ENCODE results near the gene CALR3.
"Not testable (repeated sequence)": the region's sequence is repeated elsewhere in the genome, so short reads cannot be mapped to it uniquely, and the experiment has no call there.

CALR3 gene

DNA sequence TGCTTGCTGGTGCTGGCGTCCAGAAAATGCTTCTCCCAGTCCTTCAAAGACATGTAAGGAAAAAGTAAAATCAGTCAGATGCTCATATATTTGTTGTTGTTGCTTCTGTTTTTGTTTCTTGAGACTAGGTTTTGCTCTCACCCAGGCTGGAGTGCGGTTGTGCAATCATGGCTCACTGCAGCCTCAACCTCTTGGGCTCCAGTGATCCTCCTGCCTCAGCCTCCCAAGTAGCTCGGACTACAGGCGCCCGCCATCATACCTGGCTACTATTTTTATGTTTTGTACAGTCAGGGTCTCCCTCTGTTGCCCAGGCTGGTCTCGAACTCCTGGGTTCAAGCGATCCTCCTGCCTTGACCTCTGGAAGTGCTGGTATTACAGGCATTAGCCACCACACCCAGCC, 13.2 kb downstream of the CALR3 start:
- FAIRE-seq: no peak

- FAIRE-seq: no peak
Observed at GRCh38 chr19:16477311-16477710, 18.7 kb downstream of the CALR3 start.

DNA sequence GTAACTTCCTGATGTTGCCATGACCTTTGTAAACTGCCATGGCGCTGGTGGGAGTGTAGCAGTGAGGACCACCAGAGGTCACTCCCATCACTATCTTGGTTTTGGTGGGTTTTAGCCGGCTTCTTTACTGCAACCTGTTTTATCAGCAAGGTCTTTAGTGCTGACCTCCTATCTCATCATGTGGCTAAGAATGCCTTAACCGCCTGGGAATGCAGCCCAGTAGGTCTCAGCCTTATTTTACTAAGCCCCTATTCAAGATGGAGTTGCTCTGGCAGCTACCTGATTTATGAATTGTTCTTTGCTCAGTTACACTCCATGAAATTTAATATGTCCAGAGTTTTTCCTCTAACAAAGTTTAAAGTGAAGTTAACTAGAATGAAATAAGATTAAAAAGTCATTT, 19.6 kb downstream of the CALR3 start:
- no peak for FAIRE-seq

GRCh38 chr19:16473875-16474392, 22.0 kb downstream of the CALR3 start:
- no peak for FAIRE-seq

DNA sequence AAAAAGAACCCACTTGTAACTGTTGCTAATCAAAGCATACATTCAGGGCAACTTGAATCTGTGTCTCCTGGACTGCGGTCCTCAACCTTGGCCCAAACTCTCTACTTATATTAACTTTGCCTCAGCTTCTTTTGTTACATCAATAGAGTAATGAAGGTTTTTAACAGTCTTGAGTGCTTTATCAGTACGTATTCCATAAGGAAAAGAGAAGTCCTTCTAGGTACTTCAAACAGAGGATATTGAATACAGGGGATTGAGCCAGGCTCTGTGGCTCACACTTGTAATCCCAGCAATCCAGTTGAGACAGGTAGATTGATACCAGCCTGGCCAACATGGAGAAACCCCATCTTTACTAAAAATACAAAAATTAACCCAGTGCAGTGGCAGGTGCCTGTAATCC, 23.0 kb downstream of the CALR3 start:
- FAIRE-seq: no peak

DNA sequence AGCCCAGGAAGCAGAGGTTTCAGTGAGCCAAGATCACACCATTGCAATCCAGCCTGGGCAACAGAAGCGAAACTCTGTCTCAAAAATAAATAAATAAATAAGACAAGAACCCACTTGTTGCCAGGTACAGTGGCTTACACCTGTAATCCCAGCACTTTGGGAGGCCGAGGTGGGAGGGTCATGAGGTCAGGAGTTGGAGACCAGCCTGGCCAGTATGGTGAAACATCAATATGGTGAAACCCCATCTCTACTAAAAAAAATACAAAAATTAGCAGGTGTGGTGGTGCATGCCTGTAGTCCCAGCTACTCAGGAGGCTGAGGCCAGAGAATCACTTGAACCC, 23.4 kb downstream of the CALR3 start:
- not testable (repeated sequence) for FAIRE-seq

GRCh38 chr19:16470911-16471811, 24.8 kb downstream of the CALR3 start:
- no peak for FAIRE-seq

GRCh38 chr19:16470541-16470910, 25.4 kb downstream of the CALR3 start:
- FAIRE-seq: no peak

DNA sequence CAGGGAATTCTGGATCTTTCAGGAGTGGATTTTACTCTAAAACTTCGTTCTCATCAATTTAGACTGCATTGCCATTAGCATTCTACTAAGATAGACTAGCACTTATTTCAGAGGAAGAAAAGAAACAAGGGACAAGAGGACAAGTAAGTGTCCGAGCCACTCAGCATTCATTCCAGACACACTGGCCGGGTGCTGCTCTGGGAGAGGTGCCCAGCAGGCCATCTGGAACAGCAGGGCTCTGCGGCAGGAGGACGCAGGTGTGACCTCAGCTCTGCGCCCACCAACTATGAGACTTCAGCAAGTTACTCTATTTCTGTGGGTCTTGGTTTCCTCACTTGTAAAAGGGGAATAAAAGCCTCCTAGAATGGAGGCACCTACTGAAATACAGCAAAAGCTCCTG, 28.4 kb downstream of the CALR3 start:
- no peak for FAIRE-seq

GRCh38 chr19:16466802-16467427, 29.1 kb downstream of the CALR3 start:
- not testable (repeated sequence) for FAIRE-seq

- no peak for FAIRE-seq
Observed at GRCh38 chr19:16465239-16465638, 30.7 kb downstream of the CALR3 start.

GRCh38 chr19:16463991-16464575, 31.9 kb downstream of the CALR3 start:
- FAIRE-seq: no peak

DNA sequence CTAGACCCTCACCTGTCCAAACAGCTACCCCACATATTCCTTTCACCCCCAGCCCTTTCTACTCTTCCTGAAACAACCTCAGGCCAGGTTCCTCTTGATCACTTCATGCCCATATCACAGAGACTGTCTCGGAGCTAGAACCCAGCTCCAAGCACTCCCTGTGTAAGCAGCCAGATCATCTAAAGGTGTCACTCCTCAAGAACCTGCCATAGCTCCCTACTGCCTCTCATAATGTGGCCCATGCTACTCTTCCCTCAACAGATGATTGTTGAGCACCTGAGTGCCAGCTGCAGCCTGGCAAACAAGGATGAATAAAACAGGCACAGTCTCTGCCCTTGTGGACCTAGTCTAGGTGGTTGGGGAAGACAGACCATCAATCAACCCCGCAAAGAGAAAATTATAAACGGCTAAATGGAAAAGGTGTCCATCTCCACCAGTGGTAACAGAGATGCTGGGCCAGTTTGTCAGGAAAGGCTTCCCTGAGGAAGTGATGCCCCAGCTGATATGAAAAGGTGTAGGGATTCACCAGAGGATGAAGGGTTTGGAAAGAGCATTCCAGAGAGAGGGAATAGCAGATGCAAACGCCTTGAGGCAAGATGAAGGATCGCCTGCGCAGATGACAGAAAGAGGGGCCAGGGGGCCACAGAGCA, 32.5 kb downstream of the CALR3 start:
- FAIRE-seq: no peak

- FAIRE-seq: no peak
Observed at GRCh38 chr19:16462757-16463250, 33.2 kb downstream of the CALR3 start.

DNA sequence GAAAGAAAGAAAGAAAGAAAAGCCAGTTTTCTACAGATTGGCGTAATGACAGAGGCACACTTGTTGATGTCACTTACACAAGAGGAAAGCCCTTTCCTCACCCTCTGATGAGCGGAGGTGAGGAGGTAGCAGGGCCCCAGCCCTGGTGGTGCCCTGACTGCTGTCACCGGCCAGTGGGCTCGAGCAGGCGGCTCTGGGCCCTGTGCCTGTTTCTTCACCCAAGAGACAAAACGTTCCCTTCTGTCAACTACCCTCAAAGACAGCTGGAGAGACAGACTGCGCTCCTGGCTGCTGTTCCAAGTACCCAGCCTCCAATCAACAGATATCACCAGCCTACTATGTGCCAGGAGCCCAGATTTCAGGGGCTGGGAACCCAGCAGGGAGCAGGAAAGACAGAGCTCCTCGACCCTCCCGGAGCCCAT, 34.3 kb downstream of the CALR3 start:
- no peak for FAIRE-seq

GRCh38 chr19:16460454-16460853, 35.5 kb downstream of the CALR3 start:
- no peak for FAIRE-seq

DNA sequence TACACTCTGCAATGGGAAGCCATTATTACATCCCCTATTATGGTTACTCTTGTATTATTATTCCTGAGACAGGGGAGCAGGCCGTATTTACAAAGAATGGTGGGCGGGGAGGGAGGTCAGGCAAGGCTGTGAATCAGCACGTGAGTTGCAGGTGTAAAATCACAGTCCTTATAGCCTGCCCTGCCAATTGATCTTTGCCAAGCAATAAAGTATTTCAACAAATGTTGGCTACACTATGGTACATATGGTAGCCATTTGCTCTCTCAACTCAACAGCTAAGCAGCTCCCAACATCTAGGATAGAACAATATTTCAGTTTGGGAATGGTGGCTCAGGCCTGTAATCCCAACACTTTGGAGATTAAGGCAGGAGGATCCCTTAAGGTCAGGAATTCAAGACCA, 36.3 kb downstream of the CALR3 start:
- no peak for FAIRE-seq

DNA sequence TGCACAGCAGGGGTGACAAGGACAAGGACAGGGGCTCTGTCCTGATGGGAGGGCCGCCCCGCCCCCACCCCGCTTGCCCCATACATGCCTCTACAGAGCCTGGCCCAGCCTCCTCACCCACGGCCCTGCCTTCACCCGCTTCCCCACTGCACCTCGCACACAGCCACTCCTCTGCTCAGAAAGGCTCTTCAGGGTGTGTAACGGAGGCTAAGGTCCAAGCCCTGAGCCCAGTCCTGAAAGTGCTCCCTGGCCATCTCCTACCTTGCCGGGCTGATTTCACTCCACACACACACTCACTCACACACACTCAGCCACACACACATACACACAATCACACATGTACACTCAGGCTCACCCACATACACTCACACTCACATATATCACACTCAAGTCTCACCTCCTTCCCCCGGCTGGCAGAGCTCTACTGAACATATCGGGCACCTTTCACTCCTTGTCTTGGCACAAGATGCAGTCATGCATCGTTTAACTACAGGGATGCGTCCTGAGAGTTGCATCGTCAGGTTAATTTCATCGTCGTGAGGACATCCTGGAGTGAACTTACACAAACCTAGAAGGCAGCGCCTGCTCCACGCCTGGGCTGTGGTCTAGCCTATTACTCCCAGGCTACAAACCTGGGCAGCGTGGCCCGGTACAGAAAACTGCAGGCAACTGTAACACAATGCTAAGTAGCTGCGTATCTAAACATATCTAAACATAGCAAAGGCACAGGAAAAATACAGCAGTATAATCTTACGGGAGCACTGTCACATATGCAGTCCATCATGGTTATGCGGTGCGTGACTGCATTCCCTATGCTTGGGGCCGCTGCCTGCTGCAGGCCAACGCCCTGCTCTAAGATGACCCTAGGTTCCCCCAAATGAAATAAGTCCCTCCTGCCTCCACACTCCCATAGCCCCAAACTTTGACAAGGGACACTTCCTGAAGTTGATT, 37.3 kb downstream of the CALR3 start:
- FAIRE-seq: no peak

DNA sequence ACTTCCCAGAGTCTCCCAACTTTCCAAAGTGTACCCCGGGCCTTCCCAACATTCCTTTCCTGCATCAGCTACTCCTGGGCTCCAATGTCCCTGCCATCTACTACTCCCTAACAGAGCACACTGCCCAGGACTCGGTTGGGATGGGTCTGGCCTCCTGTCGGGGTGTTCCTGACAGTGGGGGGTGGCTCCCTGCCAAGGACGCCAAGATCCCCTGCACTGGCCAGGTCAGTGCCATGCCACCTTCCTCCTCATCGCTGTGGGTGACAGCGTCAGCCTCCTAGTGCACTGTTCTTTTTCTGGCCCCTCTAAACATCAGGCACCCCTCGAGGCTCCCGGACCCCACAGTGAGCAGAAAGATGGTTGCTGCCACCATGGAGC, 38.0 kb downstream of the CALR3 start:
- no peak for FAIRE-seq

DNA sequence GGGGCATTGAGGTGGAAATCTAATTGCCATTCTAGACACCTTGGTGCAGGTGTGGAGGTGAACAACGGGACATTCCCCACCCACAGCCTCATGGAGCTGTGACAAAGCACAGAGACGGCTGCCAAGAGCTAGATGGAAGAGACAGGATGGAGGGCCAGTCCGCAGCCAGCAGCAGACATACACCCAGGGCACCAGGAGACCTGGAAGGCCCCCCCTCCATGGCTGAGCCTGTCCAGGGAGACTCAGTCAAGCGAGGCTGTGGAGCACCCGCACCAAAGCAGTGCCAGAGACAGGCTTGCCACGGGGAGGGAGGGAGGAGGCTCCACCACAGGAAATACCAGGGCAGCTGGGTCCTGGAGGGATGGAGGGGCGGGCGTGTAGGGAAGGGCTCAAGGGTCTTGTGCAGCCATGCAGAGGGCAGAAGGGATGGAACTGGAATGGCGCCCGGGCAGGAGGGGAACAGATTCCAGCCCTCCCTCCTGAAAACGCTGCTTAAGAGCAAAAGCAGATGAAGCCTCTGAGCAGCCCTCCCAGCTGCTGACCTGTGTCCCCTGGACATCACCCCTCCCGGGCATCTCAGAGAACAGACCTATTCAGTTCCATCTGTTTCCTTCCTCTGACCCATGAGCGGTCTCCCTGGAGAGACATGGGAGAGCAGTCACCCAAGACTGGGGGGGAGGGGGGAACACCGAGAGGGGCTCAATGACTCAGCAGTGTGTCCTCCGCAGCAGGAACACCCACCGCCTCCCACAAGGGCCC, 38.6 kb downstream of the CALR3 start:
- FAIRE-seq: no peak

DNA sequence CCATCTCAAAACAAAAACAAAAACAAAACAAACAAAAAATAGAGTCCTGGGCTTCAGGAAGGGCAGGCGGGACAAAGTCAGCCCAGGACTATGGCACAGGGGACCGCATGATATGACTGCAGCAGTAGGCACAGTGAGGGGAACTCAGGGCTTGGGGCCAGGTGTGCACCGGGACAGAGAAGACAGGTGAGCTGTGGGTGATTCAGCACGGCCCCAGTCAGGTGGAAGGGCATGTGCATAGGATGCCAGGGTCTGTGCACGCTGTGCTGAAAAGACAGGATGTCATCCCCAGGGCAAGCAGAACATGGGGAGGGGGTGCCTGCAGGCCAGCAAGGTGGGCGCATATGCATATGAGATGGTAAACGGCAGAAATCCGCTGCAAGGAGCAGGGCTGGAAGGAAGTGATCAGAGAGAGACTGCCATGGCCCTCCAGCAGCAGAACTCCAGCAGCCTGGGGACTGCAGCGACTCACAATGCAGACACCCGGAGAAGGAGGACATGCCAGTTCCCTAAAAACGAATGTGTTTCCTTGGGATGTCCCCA, 39.2 kb downstream of the CALR3 start:
- no peak for FAIRE-seq

Data from G401.6 (cell line).